Measurements from ENCODE around the gene PF4V1. TPM values are rescaled to one million over a fixed set of nuclear protein-coding genes. Genes with fewer than 3 reads are reported as not detected.

PF4V1 gene
- polyA plus RNA-seq, 3 donors = 0.99 to 3.3 TPM; not detected in 1

DNA sequence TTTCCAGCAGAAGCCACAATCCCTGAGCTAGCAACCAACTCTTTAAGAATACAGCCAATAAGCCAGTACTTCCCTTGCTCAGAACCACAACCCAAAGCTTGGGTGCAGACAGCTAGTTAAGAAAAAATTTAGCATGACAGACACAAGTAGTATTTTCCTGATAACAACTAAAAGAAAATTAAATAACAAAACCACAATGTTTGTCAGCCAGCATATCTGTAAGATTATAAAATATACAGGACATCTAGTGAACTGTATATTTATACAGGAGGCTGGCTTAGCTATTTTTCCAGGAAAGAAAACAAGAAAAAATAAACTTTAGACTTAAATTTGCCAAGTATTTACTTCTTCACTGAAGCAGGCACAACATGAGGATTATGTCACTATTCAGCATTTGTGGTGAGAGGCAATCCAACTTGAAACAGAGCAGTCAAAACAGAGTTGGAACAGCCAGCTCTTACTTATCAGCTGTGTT lies 6.6 kb downstream of the PF4V1 start:
- no peak overlapping the region for H3K27ac ChIP-seq (ENCODE audit: low read depth in 1 of 2, low read length in 2 of 2)
- H3K36me3 Mint-ChIP-seq = no peaks in the 10 kb centered on the region
- H3K4me1 Mint-ChIP-seq = peaks cover 4% of the 10 kb centered on the region
- H3K4me2 ChIP-seq (replicated peaks; ENCODE audit: extremely low read depth, low read length, poor library complexity, severe bottlenecking) = no peak overlapping the region
- peaks cover 0 to 2% (median 2%) of the 10 kb centered on the region in 3 donors for H3K27me3 Mint-ChIP-seq (ENCODE audit: low read depth in 3 of 3)
- H3K27ac Mint-ChIP-seq = no peak overlapping the region
- no peak overlapping the region for H2AFZ ChIP-seq (ENCODE audit: insufficient read depth, low read depth, low read length, poor library complexity, severe bottlenecking)
- H3K9me3 ChIP-seq (replicated peaks in 1 of 2; ENCODE audit: control insufficient read depth in 1 of 2, insufficient read depth in 1 of 2, low read length in 2 of 2) = no peaks in the 10 kb centered on the region
- no peak for DNase-seq
- no peaks in the 10 kb centered on the region for H3K79me2 ChIP-seq (ENCODE audit: insufficient read depth, low read length)
- no peaks in the 10 kb centered on the region for H3K36me3 ChIP-seq (replicated peaks in 1 of 2; ENCODE audit: control insufficient read depth in 1 of 2, insufficient read depth in 2 of 2, low read length in 2 of 2)
- intact Hi-C loops (cut with micrococcal nuclease) = no loop called here
- no peak overlapping the region for H3K4me3 ChIP-seq (replicated peaks in 1 of 3; ENCODE audit: low read depth in 2 of 3, low read length in 3 of 3)
- peaks cover 0 to 1% of the 10 kb centered on the region in 2 donors for H3K4me1 ChIP-seq (ENCODE audit: control insufficient read depth in 1 of 2, insufficient read depth in 2 of 2, low read length in 2 of 2)
- H3K9me3 Mint-ChIP-seq = peaks cover 0 to 3% (median 0%) of the 10 kb centered on the region in 7 donors
- TF ChIP-seq, protein P1, sequence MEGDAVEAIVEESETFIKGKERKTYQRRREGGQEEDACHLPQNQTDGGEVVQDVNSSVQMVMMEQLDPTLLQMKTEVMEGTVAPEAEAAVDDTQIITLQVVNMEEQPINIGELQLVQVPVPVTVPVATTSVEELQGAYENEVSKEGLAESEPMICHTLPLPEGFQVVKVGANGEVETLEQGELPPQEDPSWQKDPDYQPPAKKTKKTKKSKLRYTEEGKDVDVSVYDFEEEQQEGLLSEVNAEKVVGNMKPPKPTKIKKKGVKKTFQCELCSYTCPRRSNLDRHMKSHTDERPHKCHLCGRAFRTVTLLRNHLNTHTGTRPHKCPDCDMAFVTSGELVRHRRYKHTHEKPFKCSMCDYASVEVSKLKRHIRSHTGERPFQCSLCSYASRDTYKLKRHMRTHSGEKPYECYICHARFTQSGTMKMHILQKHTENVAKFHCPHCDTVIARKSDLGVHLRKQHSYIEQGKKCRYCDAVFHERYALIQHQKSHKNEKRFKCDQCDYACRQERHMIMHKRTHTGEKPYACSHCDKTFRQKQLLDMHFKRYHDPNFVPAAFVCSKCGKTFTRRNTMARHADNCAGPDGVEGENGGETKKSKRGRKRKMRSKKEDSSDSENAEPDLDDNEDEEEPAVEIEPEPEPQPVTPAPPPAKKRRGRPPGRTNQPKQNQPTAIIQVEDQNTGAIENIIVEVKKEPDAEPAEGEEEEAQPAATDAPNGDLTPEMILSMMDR (IDR thresholded peaks at IDR 0.05) = no peak
- H4K20me1 ChIP-seq (ENCODE audit: insufficient read depth, low read length) = no peaks in the 10 kb centered on the region
- H3K9ac ChIP-seq (ENCODE audit: insufficient read depth, low read length, poor library complexity, severe bottlenecking) = no peak overlapping the region
- H3K27me3 ChIP-seq (ENCODE audit: control insufficient read depth in 2 of 2, insufficient read depth in 2 of 2, low read length in 2 of 2) = peaks cover 0 to under 1% of the 10 kb centered on the region in 2 donors
- H3K4me3 Mint-ChIP-seq = no peak overlapping the region

DNA sequence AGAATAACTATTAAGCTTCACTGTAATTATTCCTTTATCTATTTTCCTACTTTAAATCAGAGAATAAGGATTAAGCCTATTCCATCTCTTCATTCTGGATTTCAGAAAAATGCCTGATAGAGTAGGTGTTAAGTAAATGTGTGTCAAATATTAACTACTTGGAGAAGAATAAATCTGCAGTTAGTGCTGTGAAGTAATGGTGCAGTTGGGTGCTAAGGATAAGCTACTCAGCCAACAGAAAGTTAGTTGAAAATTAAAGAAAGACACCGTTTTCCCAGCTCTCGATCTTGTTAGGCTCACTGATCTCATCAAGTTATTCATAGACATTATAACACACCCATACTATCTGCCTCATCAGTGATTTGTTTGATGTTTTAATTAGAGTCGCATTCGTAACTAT lies 7.1 kb downstream of the PF4V1 start:
- Histone ChIP-seq H3K4me1 (ENCODE audit: control insufficient read depth in 1 of 2, insufficient read depth in 2 of 2, low read length in 2 of 2) (peaks cover 0 to 7% of the 10 kb centered on the region in 2 donors), H3K4me3 (replicated peaks in 1 of 3; ENCODE audit: low read depth in 2 of 3, low read length in 3 of 3) (no peak overlapping the region), H3K9ac (ENCODE audit: insufficient read depth, low read length, poor library complexity, severe bottlenecking) (no peak overlapping the region), H3K27me3 (ENCODE audit: control insufficient read depth in 2 of 2, insufficient read depth in 2 of 2, low read length in 2 of 2) (no peaks in the 10 kb centered on the region), H2AFZ (ENCODE audit: insufficient read depth, low read depth, low read length, poor library complexity, severe bottlenecking) (no peak overlapping the region), H3K79me2 (ENCODE audit: insufficient read depth, low read length) (no peaks in the 10 kb centered on the region), H3K27ac (ENCODE audit: low read depth in 1 of 2, low read length in 2 of 2) (no peak overlapping the region), H3K36me3 (replicated peaks in 1 of 2; ENCODE audit: control insufficient read depth in 1 of 2, insufficient read depth in 2 of 2, low read length in 2 of 2) (no peaks in the 10 kb centered on the region), H3K4me2 (replicated peaks; ENCODE audit: extremely low read depth, low read length, poor library complexity, severe bottlenecking) (no peak overlapping the region), H3K9me3 (replicated peaks in 1 of 2; ENCODE audit: control insufficient read depth in 1 of 2, insufficient read depth in 1 of 2, low read length in 2 of 2) (no peaks in the 10 kb centered on the region), H4K20me1 (ENCODE audit: insufficient read depth, low read length) (no peaks in the 10 kb centered on the region)
- H3K4me3 Mint-ChIP-seq = no peak overlapping the region
- WGBS (ENCODE audit: insufficient coverage) = no CpG with 5 or more reads among the region's 4 CpGs
- no peaks in the 10 kb centered on the region for H3K36me3 Mint-ChIP-seq
- peaks cover 0 to 3% (median 0%) of the 10 kb centered on the region in 7 donors for H3K9me3 Mint-ChIP-seq
- no peak for DNase-seq
- intact Hi-C loops (cut with micrococcal nuclease) = no loop called here
- H3K4me1 Mint-ChIP-seq = peaks cover 8% of the 10 kb centered on the region
- H3K27ac Mint-ChIP-seq = no peak overlapping the region
- TF ChIP-seq, protein P1 (IDR thresholded peaks at IDR 0.05) = no peak
- H3K27me3 Mint-ChIP-seq (ENCODE audit: low read depth in 3 of 3) = peaks cover 0 to 2% (median 0%) of the 10 kb centered on the region in 3 donors
